Panc1 (cell line): Measurements from ENCODE around the gene NAA25.

ENCODE experiments used
- CTCF ChIP-seq: fragments of 450-650 bp; IDR thresholded peaks from 2 replicates; pipeline ENCODE4 v1.5.1; 2017; ENCODE audit warnings: mild to moderate bottlenecking
- POLR2AphosphoS5 ChIP-seq: IDR thresholded peaks from 2 replicates; pipeline ENCODE4 v1.6.1; 2012; ENCODE audit warnings: mild to moderate bottlenecking, low read depth, low read length, moderate library complexity
- SIN3A ChIP-seq: IDR thresholded peaks from 2 replicates; pipeline ENCODE4 v1.6.1; 2012; ENCODE audit warnings: low read depth, mild to moderate bottlenecking, low read length, moderate library complexity, borderline replicate concordance; ENCODE audit not compliant: insufficient read depth
- TCF7L2 ChIP-seq: IDR thresholded peaks from 2 replicates; pipeline ENCODE4 v1.6.1; 2011; ENCODE audit warnings: mild to moderate bottlenecking, low read depth, low read length, inconsistent platforms
- TF ChIP-seq, protein P1 (sequence below), 2 experiments: IDR thresholded peaks; 2 replicates each; pipeline ENCODE4 v1.6.1; 2011 to 2012; ENCODE audit warnings: low read depth in 2 of 2, control low read depth in 1 of 2, low read length in 1 of 2, mild to moderate bottlenecking in 1 of 2, moderate library complexity in 1 of 2; ENCODE audit not compliant: insufficient read depth in 1 of 2

GRCh38 chr12:112035219-112035785 lies 73.3 kb downstream of the NAA25 start:
- TF ChIP-seq CTCF (no peak), POLR2AphosphoS5 (no peak), SIN3A (no peak), TCF7L2 (no peak)
- TF ChIP-seq, protein P1, sequence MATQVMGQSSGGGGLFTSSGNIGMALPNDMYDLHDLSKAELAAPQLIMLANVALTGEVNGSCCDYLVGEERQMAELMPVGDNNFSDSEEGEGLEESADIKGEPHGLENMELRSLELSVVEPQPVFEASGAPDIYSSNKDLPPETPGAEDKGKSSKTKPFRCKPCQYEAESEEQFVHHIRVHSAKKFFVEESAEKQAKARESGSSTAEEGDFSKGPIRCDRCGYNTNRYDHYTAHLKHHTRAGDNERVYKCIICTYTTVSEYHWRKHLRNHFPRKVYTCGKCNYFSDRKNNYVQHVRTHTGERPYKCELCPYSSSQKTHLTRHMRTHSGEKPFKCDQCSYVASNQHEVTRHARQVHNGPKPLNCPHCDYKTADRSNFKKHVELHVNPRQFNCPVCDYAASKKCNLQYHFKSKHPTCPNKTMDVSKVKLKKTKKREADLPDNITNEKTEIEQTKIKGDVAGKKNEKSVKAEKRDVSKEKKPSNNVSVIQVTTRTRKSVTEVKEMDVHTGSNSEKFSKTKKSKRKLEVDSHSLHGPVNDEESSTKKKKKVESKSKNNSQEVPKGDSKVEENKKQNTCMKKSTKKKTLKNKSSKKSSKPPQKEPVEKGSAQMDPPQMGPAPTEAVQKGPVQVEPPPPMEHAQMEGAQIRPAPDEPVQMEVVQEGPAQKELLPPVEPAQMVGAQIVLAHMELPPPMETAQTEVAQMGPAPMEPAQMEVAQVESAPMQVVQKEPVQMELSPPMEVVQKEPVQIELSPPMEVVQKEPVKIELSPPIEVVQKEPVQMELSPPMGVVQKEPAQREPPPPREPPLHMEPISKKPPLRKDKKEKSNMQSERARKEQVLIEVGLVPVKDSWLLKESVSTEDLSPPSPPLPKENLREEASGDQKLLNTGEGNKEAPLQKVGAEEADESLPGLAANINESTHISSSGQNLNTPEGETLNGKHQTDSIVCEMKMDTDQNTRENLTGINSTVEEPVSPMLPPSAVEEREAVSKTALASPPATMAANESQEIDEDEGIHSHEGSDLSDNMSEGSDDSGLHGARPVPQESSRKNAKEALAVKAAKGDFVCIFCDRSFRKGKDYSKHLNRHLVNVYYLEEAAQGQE (IDR thresholded peaks at IDR 0.05; ENCODE audit: insufficient read depth in 1 of 2, low read depth in 2 of 2, low read length in 1 of 2): no peak
